ENCODE data around the gene MPP4.

MPP4 gene

GRCh38 chr2:201660293-201660895 lies 38.0 kb downstream of the MPP4 start:
- Histone ChIP-seq H3K9ac (ENCODE audit: insufficient read length, low read depth) (no peak overlapping the region), H3K27me3 (ENCODE audit: insufficient read depth, insufficient read length) (no peaks in the 10 kb centered on the region), H3K4me3 (ENCODE audit: insufficient read length, low read depth) (no peak overlapping the region), H3K9me3 (ENCODE audit: insufficient read depth, low read length) (no peaks in the 10 kb centered on the region), H3K36me3 (ENCODE audit: insufficient read depth, insufficient read length, low read length) (no peaks in the 10 kb centered on the region), H3K4me1 (ENCODE audit: insufficient read depth, insufficient read length) (peaks cover 7% of the 10 kb centered on the region)
- TF ChIP-seq ZNF274 (IDR thresholded peaks at IDR 0.05; ENCODE audit: low read depth, low read length) (no peak), SUZ12 (IDR thresholded peaks at IDR 0.05; ENCODE audit: extremely low read depth, insufficient read depth, insufficient read length) (no peak), YY1 (IDR thresholded peaks at IDR 0.05; ENCODE audit: insufficient read depth, insufficient read length) (no peak)
- no peak for DNase-seq (ENCODE audit: low read depth, low spot score)

DNA sequence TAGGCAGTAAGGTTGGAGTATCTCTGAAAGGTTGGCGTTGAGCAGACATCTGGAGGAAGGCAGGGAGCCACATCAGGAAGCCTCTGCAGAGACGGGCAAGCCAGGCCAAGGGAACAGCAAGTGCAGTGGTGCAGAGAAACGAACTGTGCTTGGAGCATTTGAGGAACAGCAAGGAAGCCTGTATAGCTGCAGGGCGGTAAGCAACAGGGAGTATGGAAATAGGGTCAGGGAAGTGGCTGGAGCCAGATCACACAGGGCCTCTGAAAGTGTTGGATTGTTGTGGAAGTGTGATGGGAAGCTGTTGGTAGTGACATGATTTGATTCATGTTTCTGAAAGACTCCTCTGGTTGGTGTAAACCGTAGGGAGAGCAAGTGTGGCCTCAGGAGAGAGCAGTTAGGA lies 41.7 kb downstream of the MPP4 start:
- H3K36me3 ChIP-seq (ENCODE audit: insufficient read depth, insufficient read length, low read length), result no peaks in the 10 kb centered on the region
- H3K9me3 ChIP-seq (ENCODE audit: insufficient read depth, low read length), result no peaks in the 10 kb centered on the region
- no peaks in the 10 kb centered on the region for H3K27me3 ChIP-seq (ENCODE audit: insufficient read depth, insufficient read length)
- no peak overlapping the region for H3K9ac ChIP-seq (ENCODE audit: insufficient read length, low read depth)
- no peak overlapping the region for H3K4me3 ChIP-seq (ENCODE audit: insufficient read length, low read depth)
- peaks cover 7% of the 10 kb centered on the region for H3K4me1 ChIP-seq (ENCODE audit: insufficient read depth, insufficient read length)
- no peak for TF ChIP-seq YY1 (IDR thresholded peaks at IDR 0.05; ENCODE audit: insufficient read depth, insufficient read length)
- TF ChIP-seq ZNF274 (IDR thresholded peaks at IDR 0.05; ENCODE audit: low read depth, low read length), result no peak
- no peak for TF ChIP-seq SUZ12 (IDR thresholded peaks at IDR 0.05; ENCODE audit: extremely low read depth, insufficient read depth, insufficient read length)
- DNase-seq (ENCODE audit: low read depth, low spot score), result no peak

DNA sequence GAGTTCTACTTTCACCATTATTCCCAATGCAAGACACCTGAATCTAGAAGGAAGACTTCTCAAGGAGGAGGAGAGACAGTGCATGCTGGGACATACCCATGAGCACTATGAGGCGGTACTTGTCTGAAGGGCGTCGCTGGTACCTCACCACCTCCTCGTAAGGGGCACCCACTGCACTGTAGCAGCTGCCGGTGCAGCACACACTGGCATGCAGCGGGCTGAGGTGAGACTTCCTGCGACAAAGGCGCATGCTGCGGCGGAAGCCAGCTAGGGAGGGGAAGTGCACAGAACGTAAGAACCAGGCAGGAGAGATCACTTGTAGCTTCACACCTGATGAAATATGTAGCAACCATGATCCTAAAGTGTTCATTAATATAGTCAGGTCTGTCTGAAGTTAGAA lies 42.3 kb downstream of the MPP4 start:
- no peak for TF ChIP-seq YY1 (IDR thresholded peaks at IDR 0.05; ENCODE audit: insufficient read depth, insufficient read length)
- no peak for TF ChIP-seq SUZ12 (IDR thresholded peaks at IDR 0.05; ENCODE audit: extremely low read depth, insufficient read depth, insufficient read length)
- TF ChIP-seq ZNF274 (IDR thresholded peaks at IDR 0.05; ENCODE audit: low read depth, low read length), result no peak
- H3K4me3 ChIP-seq (ENCODE audit: insufficient read length, low read depth), result no peak overlapping the region
- H3K9me3 ChIP-seq (ENCODE audit: insufficient read depth, low read length), result no peaks in the 10 kb centered on the region
- no peaks in the 10 kb centered on the region for H3K27me3 ChIP-seq (ENCODE audit: insufficient read depth, insufficient read length)
- peaks cover 7% of the 10 kb centered on the region for H3K4me1 ChIP-seq (ENCODE audit: insufficient read depth, insufficient read length)
- no peak overlapping the region for H3K9ac ChIP-seq (ENCODE audit: insufficient read length, low read depth)
- no peak for DNase-seq (ENCODE audit: low read depth, low spot score)
- no peaks in the 10 kb centered on the region for H3K36me3 ChIP-seq (ENCODE audit: insufficient read depth, insufficient read length, low read length)

GRCh38 chr2:201654616-201655384 lies 43.6 kb downstream of the MPP4 start:
- peaks cover 7% of the 10 kb centered on the region for H3K4me1 ChIP-seq (ENCODE audit: insufficient read depth, insufficient read length)

DNA sequence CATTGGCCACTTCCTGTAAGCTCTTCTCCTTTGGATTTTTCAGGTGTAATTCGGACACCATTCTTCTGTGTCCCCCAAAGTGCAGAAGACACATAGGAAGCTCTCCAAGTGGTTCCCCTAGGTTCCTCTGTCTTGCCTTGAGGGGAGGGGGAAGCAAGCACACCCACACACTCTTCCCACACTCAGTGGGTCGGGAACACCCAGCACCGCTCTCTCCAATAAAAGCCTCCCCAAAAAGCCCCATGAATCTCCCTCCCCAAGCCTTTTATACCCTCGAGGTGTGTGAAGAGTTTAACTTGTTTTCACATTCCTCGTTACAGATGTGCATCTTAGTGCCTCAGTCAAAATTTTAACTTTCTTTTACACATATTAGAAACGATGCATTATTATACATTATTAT lies 45.2 kb downstream of the MPP4 start:
- Histone ChIP-seq H3K9ac (ENCODE audit: insufficient read length, low read depth) (no peak overlapping the region), H3K4me1 (ENCODE audit: insufficient read depth, insufficient read length) (peaks cover 7% of the 10 kb centered on the region), H3K4me3 (ENCODE audit: insufficient read length, low read depth) (no peak overlapping the region), H3K9me3 (ENCODE audit: insufficient read depth, low read length) (no peaks in the 10 kb centered on the region), H3K36me3 (ENCODE audit: insufficient read depth, insufficient read length, low read length) (no peaks in the 10 kb centered on the region), H3K27me3 (ENCODE audit: insufficient read depth, insufficient read length) (no peaks in the 10 kb centered on the region)
- no peak for DNase-seq (ENCODE audit: low read depth, low spot score)
- TF ChIP-seq YY1 (IDR thresholded peaks at IDR 0.05; ENCODE audit: insufficient read depth, insufficient read length) (no peak), SUZ12 (IDR thresholded peaks at IDR 0.05; ENCODE audit: extremely low read depth, insufficient read depth, insufficient read length) (no peak), ZNF274 (IDR thresholded peaks at IDR 0.05; ENCODE audit: low read depth, low read length) (no peak)

More at GRCh38 chr2:201654616-201655384, 43.6 kb downstream of the MPP4 start:
- Histone ChIP-seq H3K27me3 (ENCODE audit: insufficient read depth, insufficient read length) (no peaks in the 10 kb centered on the region), H3K36me3 (ENCODE audit: insufficient read depth, insufficient read length, low read length) (no peaks in the 10 kb centered on the region), H3K9ac (ENCODE audit: insufficient read length, low read depth) (no peak overlapping the region), H3K9me3 (ENCODE audit: insufficient read depth, low read length) (no peaks in the 10 kb centered on the region), H3K4me3 (ENCODE audit: insufficient read length, low read depth) (no peak overlapping the region)
- TF ChIP-seq ZNF274 (IDR thresholded peaks at IDR 0.05; ENCODE audit: low read depth, low read length) (no peak), YY1 (IDR thresholded peaks at IDR 0.05; ENCODE audit: insufficient read depth, insufficient read length) (no peak), SUZ12 (IDR thresholded peaks at IDR 0.05; ENCODE audit: extremely low read depth, insufficient read depth, insufficient read length) (no peak)
- DNase-seq (ENCODE audit: low read depth, low spot score), result no peak

DNA sequence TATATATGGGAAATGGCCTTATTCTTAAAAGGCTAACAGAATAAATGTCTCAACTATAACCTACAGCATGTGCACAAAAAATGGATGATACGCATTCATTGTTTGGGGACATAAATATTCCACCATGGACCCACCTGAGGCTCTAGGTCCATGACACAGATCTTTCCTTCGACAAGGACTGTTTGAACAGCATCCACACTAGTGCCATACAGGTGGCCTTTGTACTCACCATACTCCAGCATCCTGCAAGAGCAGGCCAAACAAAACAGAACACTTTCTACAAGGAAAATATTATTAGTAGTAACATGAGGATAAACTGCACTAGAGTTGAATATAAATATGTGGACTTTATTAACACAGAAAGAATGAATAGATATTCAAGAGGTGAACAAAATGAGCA lies 49.0 kb downstream of the MPP4 start:
- Histone ChIP-seq H3K4me1 (ENCODE audit: insufficient read depth, insufficient read length) (no peaks in the 10 kb centered on the region), H3K36me3 (ENCODE audit: insufficient read depth, insufficient read length, low read length) (no peaks in the 10 kb centered on the region), H3K27me3 (ENCODE audit: insufficient read depth, insufficient read length) (no peaks in the 10 kb centered on the region), H3K9me3 (ENCODE audit: insufficient read depth, low read length) (no peaks in the 10 kb centered on the region), H3K9ac (ENCODE audit: insufficient read length, low read depth) (no peak overlapping the region), H3K4me3 (ENCODE audit: insufficient read length, low read depth) (no peak overlapping the region)
- DNase-seq (ENCODE audit: low read depth, low spot score), result no peak
- no peak for TF ChIP-seq YY1 (IDR thresholded peaks at IDR 0.05; ENCODE audit: insufficient read depth, insufficient read length)
- no peak for TF ChIP-seq SUZ12 (IDR thresholded peaks at IDR 0.05; ENCODE audit: extremely low read depth, insufficient read depth, insufficient read length)
- no peak for TF ChIP-seq ZNF274 (IDR thresholded peaks at IDR 0.05; ENCODE audit: low read depth, low read length)

DNA sequence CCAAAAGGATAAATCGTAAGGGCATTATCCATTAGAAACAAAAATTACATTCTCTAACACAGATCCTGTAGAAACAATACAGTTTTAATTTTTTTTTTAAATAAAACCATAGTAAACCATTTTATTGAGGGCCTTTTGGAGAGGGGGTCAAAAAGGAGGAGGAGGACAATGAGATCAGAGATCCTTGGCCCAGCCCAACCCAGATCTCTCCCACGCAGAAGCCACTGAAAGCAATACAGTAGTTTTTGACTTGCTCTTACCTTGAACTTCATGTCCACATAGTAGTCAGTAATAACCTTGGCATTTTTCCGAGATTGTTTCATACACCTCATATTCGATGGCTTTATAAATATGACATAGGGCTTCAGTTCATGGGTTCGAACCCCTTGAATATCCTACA lies 51.0 kb downstream of the MPP4 start:
- no peaks in the 10 kb centered on the region for H3K4me1 ChIP-seq (ENCODE audit: insufficient read depth, insufficient read length)
- no peak for DNase-seq (ENCODE audit: low read depth, low spot score)
- TF ChIP-seq ZNF274 (IDR thresholded peaks at IDR 0.05; ENCODE audit: low read depth, low read length) (no peak), YY1 (IDR thresholded peaks at IDR 0.05; ENCODE audit: insufficient read depth, insufficient read length) (no peak), SUZ12 (IDR thresholded peaks at IDR 0.05; ENCODE audit: extremely low read depth, insufficient read depth, insufficient read length) (no peak)
- H3K9ac ChIP-seq (ENCODE audit: insufficient read length, low read depth), result no peak overlapping the region
- H3K4me3 ChIP-seq (ENCODE audit: insufficient read length, low read depth), result no peak overlapping the region
- no peaks in the 10 kb centered on the region for H3K9me3 ChIP-seq (ENCODE audit: insufficient read depth, low read length)
- no peaks in the 10 kb centered on the region for H3K27me3 ChIP-seq (ENCODE audit: insufficient read depth, insufficient read length)
- H3K36me3 ChIP-seq (ENCODE audit: insufficient read depth, insufficient read length, low read length), result no peaks in the 10 kb centered on the region

All from NT2/D1 (cell line).